Measurements from ENCODE around the gene CHSY1. TPM values are rescaled to one million over a fixed set of nuclear protein-coding genes. Genes with fewer than 3 reads are reported as not detected.

The CHSY1 gene
- total and polyA plus RNA-seq, 2 of the 13 experiments (the other 11 are each of a cell fraction or from before 2014, with no cell fraction given), result 13.3 to 13.7 TPM

GRCh38 chr15:101210058-101210457 is 41.8 kb downstream of the CHSY1 start:
- in situ Hi-C loops (cut with HindIII; ENCODE audit: extremely low pct_ligation_motif_present, low pct_unique_long_range_greater_than_20kb), result no loop called here
- H3K79me2 ChIP-seq (ENCODE audit: insufficient read depth, low read length), result peaks cover 71% of the 10 kb centered on the region
- no TSS peak for BruUV-seq (replicated peaks)
- H3K4me2 ChIP-seq (ENCODE audit: low read depth, low read length), result no peak overlapping the region
- intact Hi-C loops (cut with micrococcal nuclease; ENCODE audit: unreplicated experiment), result no loop called here
- 93% methylated on average over 1 of the region's 1 CpG for WGBS (ENCODE audit: low lambda C conversion rate)
- H3K4me3 ChIP-seq (replicated peaks in 1 of 3; ENCODE audit: insufficient read depth in 1 of 3, low read depth in 2 of 3, low read length in 3 of 3), result no peak overlapping the region
- ChIA-PET POLR2A (no interaction called here), CTCF (ENCODE audit: low intra/inter-chr PET ratio, low total read pairs) (no interaction called here)
- H3K9me3 ChIP-seq (ENCODE audit: low read length), result no peaks in the 10 kb centered on the region
- ATAC-seq, result no peak
- no peaks in the 10 kb centered on the region for H3K4me1 ChIP-seq (ENCODE audit: insufficient read depth, low read length)
- no peak overlapping the region for H2AFZ ChIP-seq (ENCODE audit: low read length)
- no peak overlapping the region for H3K27ac ChIP-seq (ENCODE audit: extremely low read length, insufficient read depth, low read length)
- H3K9ac ChIP-seq (ENCODE audit: insufficient read depth, low read depth, low read length), result no peak overlapping the region
- H3K27me3 ChIP-seq (ENCODE audit: control insufficient read depth in 1 of 2, insufficient read depth in 2 of 2, low read length in 2 of 2), result no peaks in the 10 kb centered on the region
- H3K36me3 ChIP-seq (replicated peaks in 1 of 2; ENCODE audit: control insufficient read depth in 1 of 2, insufficient read depth in 2 of 2, low read length in 2 of 2), result peaks cover 0 to 12% of the 10 kb centered on the region in 2 experiments; a peak in 1 of 5 replicates
- H4K20me1 ChIP-seq (ENCODE audit: insufficient read depth, low read length), result peaks cover 34% of the 10 kb centered on the region
- no peak for DNase-seq (ENCODE audit: low spot score)
- FAIRE-seq, result no peak
- TF ChIP-seq SKIL (CRISPR knock-in tag; IDR thresholded peaks at IDR 0.05; ENCODE audit: borderline replicate concordance) (no peak), ZNF781 (CRISPR knock-in tag; IDR thresholded peaks at IDR 0.05; ENCODE audit: borderline replicate concordance, not compliant biosample characterization) (no peak), NONO (IDR thresholded peaks at IDR 0.05) (no peak), NONO (CRISPR knock-in tag; conservative IDR thresholded peaks at IDR 0.05) (no peak), NBN (conservative IDR thresholded peaks at IDR 0.05) (no peak), STAG1 (CRISPR knock-in tag; IDR thresholded peaks at IDR 0.05) (no peak), NR2F1 (CRISPR knock-in tag; IDR thresholded peaks at IDR 0.05) (no peak), DDIT3 (CRISPR knock-in tag; IDR thresholded peaks at IDR 0.05) (no peak), IKZF5 (CRISPR knock-in tag; IDR thresholded peaks at IDR 0.05) (no peak), ZNF407 (CRISPR knock-in tag; IDR thresholded peaks at IDR 0.05; ENCODE audit: not compliant biosample characterization) (no peak), ZSCAN20 (CRISPR knock-in tag; IDR thresholded peaks at IDR 0.05; ENCODE audit: borderline replicate concordance) (no peak), MZF1 (CRISPR knock-in tag; IDR thresholded peaks at IDR 0.05; ENCODE audit: borderline replicate concordance) (no peak), TBX3 (IDR thresholded peaks at IDR 0.05; ENCODE audit: borderline replicate concordance) (no peak), HOXA3 (CRISPR knock-in tag; IDR thresholded peaks at IDR 0.05) (no peak)

All from HepG2 (cell line).